Naive thymus-derived CD4-positive, alpha-beta T cell (primary cell): ENCODE data around the gene ACSS3. TPM values are rescaled to one million over a fixed set of nuclear protein-coding genes. Genes with fewer than 3 reads are reported as not detected.

ENCODE experiments used
- ATAC-seq: fragments of 150-1000 bp; cut with Tn5 transposase; 2 replicates; pipeline ENCODE4 v1.10.0; 2021; ENCODE audit warnings: mild to moderate bottlenecking, moderate library complexity
- CTCF ChIA-PET: fragments of 350-600 bp; sonication (Branson Sonifier 250); formaldehyde crosslinking; loops from one replicate; lab custom pipeline; 2021; ENCODE audit warnings: antibody characterized with exemption; lab: Charles Lee
- POLR2A ChIA-PET: fragments of 350-600 bp; sonication (Branson Sonifier 250); formaldehyde crosslinking; loops from one replicate; lab custom pipeline; 2021; ENCODE audit warnings: antibody characterized with exemption, inconsistent platforms; lab: Charles Lee
- DNase-seq, 9 donors: peaks; one replicate each; pipeline versions ENCODE4 v3.0.0 to v3.0.0-alpha.2; 2020 to 2022; ENCODE audit warnings: mixed read lengths in 1 of 9
- H3K27ac ChIP-seq: one replicate; pipeline ENCODE4 v1.7.0; 2013; ENCODE audit warnings: mild to moderate bottlenecking, low read depth, low read length, moderate library complexity
- H3K27me3 ChIP-seq, 2 donors: one replicate each; pipeline ENCODE4 v1.7.0; 2013; ENCODE audit warnings: low read length in 2 of 2, mild to moderate bottlenecking in 2 of 2, moderate library complexity in 2 of 2; ENCODE audit not compliant: control insufficient read depth in 2 of 2, insufficient read depth in 2 of 2
- H3K36me3 ChIP-seq, 3 experiments: 1 replicate in 2 of 3; 2 replicates in 1 of 3; pipeline ENCODE4 v1.7.0; 2013; ENCODE audit warnings: low read length in 3 of 3, mild to moderate bottlenecking in 3 of 3, moderate library complexity in 1 of 3; ENCODE audit not compliant: insufficient read depth in 3 of 3, control insufficient read depth in 2 of 3
- H3K4me1 ChIP-seq, 2 donors: one replicate each; pipeline ENCODE4 v1.7.0; 2013; ENCODE audit warnings: low read length in 2 of 2, mild to moderate bottlenecking in 2 of 2, moderate library complexity in 1 of 2; ENCODE audit not compliant: control insufficient read depth in 2 of 2, insufficient read depth in 2 of 2
- H3K4me3 ChIP-seq: 2 replicates; pipeline ENCODE4 v1.7.0; 2013; ENCODE audit warnings: mild to moderate bottlenecking, low read length
- H3K9me3 ChIP-seq, 3 experiments: 1 replicate in 2 of 3; 2 replicates in 1 of 3; pipeline ENCODE4 v1.7.0; 2013; ENCODE audit warnings: low read length in 3 of 3; ENCODE audit not compliant: control insufficient read depth in 2 of 3
- H3K27ac Mint-ChIP-seq, 9 donors: one replicate each; pipeline ENCODE4 v1.8.0; 2020 to 2022; ENCODE audit warnings: mixed read lengths in 9 of 9, mild to moderate bottlenecking in 8 of 9, moderate library complexity in 5 of 9, inconsistent platforms in 2 of 9
- H3K27me3 Mint-ChIP-seq, 5 donors: one replicate each; pipeline ENCODE4 v1.8.0; 2021 to 2022; ENCODE audit warnings: mixed read lengths in 5 of 5, mild to moderate bottlenecking in 1 of 5
- H3K36me3 Mint-ChIP-seq, 5 donors: one replicate each; pipeline ENCODE4 v1.8.0; 2020 to 2022; ENCODE audit warnings: mixed read lengths in 5 of 5, mild to moderate bottlenecking in 3 of 5, inconsistent platforms in 1 of 5
- H3K4me1 Mint-ChIP-seq, 7 donors: one replicate each; pipeline ENCODE4 v1.8.0; 2020 to 2022; ENCODE audit warnings: mixed read lengths in 7 of 7, mild to moderate bottlenecking in 3 of 7, inconsistent platforms in 1 of 7
- H3K4me3 Mint-ChIP-seq, 10 donors: one replicate each; pipeline ENCODE4 v1.8.0; 2020 to 2022; ENCODE audit warnings: mild to moderate bottlenecking in 10 of 10, mixed read lengths in 10 of 10, moderate library complexity in 6 of 10, inconsistent platforms in 2 of 10
- H3K9me3 Mint-ChIP-seq, 11 donors: one replicate each; pipeline ENCODE4 v1.8.0; 2020 to 2022; ENCODE audit warnings: mixed read lengths in 11 of 11, mild to moderate bottlenecking in 4 of 11, inconsistent platforms in 1 of 11, moderate library complexity in 1 of 11
- intact Hi-C, 2 donors: fragments of 100-400 bp; cut with micrococcal nuclease; formaldehyde crosslinking; loops; one replicate each; pipeline ENCODE4 v1.15.1; 2023
- polyA plus RNA-seq, 2 donors: library from polyadenylated mRNA; unstranded; fragments of 300-500 nt; fragmentation: Illumina TruSeq; gene quantifications; one replicate each; pipeline ENCODE4 v1.2.3, GENCODE V29; 2021
- total RNA-seq, 6 experiments: library from RNA in 5 of 6; stranded (reverse) in 5 of 6; gene quantifications; 1 replicate in 5 of 6; 2 replicates in 1 of 6; pipeline ENCODE4 v1.2.3 and lab custom pipeline; 2021 to 2026

The ACSS3 gene
- total and polyA plus RNA-seq, 7 experiments from 2014 or later, result 0.49 TPM; not detected in 6

DNA sequence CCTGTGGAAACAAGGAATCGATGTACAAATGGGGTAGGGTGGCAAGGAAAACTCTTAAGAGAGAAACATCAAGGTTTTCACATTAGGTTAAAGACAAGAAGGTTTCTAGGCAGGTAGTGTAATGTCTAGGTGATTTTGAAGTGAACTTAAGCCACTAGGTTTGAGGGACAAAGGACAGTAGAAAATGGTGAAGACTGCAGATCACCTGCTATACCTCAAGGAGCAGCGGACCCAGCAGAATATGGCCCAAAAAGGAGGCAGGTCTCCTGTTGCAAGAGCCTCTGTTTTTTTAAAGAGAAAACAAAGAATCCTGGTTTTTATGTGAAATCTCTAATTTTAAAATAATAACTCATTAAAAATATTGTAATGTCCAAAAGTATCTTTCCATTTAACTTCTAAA is 178.1 kb downstream of the ACSS3 start:
- no peaks in the 10 kb centered on the region for H3K36me3 Mint-ChIP-seq
- no peak overlapping the region for H3K27ac Mint-ChIP-seq
- H3K27ac ChIP-seq, result no peak overlapping the region
- H3K4me1 Mint-ChIP-seq, result no peaks in the 10 kb centered on the region
- ChIA-PET CTCF (no interaction called here), POLR2A (no interaction called here)
- no peaks in the 10 kb centered on the region for H3K27me3 ChIP-seq
- H3K36me3 ChIP-seq, result no peaks in the 10 kb centered on the region
- no peak for DNase-seq
- no peaks in the 10 kb centered on the region for H3K4me1 ChIP-seq
- ATAC-seq, result no peak
- no peaks in the 10 kb centered on the region for H3K27me3 Mint-ChIP-seq
- no peak overlapping the region for H3K4me3 ChIP-seq
- peaks cover 0 to 3% (median 0%) of the 10 kb centered on the region in 3 experiments for H3K9me3 ChIP-seq
- no peak overlapping the region for H3K4me3 Mint-ChIP-seq
- H3K9me3 Mint-ChIP-seq, result peaks cover 0 to 3% (median 0%) of the 10 kb centered on the region in 11 donors
- intact Hi-C loops, result no loop called here

DNA sequence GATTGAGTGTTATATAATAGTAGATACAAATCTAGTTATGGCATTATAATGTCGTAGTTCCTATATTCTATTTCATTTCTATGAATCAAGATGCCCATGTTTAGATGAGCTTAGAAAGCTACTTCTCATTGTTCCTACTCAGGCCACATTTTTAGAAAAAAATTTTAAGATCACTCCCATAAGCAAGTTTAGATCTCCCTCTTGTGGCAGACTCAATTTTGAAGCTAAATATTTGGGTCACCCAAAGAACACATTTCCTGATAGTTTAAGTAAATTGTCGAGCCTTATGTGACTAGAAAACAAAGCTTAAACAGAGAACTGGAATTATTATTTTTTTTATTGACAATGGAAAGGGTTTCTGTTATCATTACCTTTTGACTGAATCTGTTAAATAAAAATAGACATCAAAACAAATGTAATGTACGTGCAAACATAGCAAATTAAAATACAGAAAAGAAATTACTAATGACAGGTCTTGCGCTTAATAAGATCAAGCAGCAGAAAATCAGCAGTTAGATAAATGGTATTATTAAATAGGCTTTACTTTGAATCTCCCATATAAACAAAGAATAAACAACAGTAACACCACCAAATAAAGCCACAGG is 180.2 kb downstream of the ACSS3 start:
- Mint-ChIP-seq H3K27ac (no peak overlapping the region), H3K9me3 (peaks cover 0 to 3% (median 0%) of the 10 kb centered on the region in 11 donors), H3K4me3 (no peak overlapping the region), H3K36me3 (no peaks in the 10 kb centered on the region), H3K27me3 (no peaks in the 10 kb centered on the region), H3K4me1 (no peaks in the 10 kb centered on the region)
- ATAC-seq (no peak), DNase-seq (no peak)
- ChIA-PET POLR2A (no interaction called here), CTCF (no interaction called here)
- Histone ChIP-seq H3K27me3 (no peaks in the 10 kb centered on the region), H3K27ac (no peak overlapping the region), H3K9me3 (peaks cover 0 to 3% (median 0%) of the 10 kb centered on the region in 3 experiments), H3K4me1 (no peaks in the 10 kb centered on the region), H3K4me3 (no peak overlapping the region), H3K36me3 (no peaks in the 10 kb centered on the region)
- intact Hi-C loops, result no loop called here

DNA sequence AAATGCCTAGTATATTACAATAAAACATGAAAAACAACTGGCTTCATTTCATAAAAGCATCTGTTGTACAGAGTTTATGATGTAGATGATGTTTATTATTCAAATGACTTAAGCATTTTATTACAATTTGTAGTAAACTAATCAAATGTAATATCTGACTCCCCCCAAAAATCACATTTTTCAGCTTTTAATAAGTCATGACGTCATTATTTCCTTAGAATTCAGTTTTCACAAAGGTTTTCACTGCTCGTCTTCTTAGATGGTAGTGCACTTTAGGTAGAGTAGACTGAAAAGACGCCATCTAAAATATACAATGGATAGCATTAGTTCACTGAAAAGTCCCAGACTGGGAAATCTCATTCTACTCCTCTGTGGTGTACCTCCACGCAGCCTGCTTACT is 181.5 kb downstream of the ACSS3 start:
- DNase-seq (no peak), ATAC-seq (no peak)
- H3K4me3 Mint-ChIP-seq, result no peak overlapping the region
- Histone ChIP-seq H3K36me3 (no peaks in the 10 kb centered on the region), H3K9me3 (peaks cover 0 to 3% (median 0%) of the 10 kb centered on the region in 3 experiments), H3K27me3 (no peaks in the 10 kb centered on the region), H3K27ac (no peak overlapping the region), H3K4me3 (no peak overlapping the region), H3K4me1 (no peaks in the 10 kb centered on the region)
- no peak overlapping the region for H3K27ac Mint-ChIP-seq
- H3K27me3 Mint-ChIP-seq, result no peaks in the 10 kb centered on the region
- ChIA-PET POLR2A (no interaction called here), CTCF (no interaction called here)
- no peaks in the 10 kb centered on the region for H3K36me3 Mint-ChIP-seq
- H3K4me1 Mint-ChIP-seq, result peaks cover 0 to 2% (median 0%) of the 10 kb centered on the region in 7 donors
- intact Hi-C loops, result no loop called here
- peaks cover 0 to 5% (median 0%) of the 10 kb centered on the region in 11 donors for H3K9me3 Mint-ChIP-seq

DNA sequence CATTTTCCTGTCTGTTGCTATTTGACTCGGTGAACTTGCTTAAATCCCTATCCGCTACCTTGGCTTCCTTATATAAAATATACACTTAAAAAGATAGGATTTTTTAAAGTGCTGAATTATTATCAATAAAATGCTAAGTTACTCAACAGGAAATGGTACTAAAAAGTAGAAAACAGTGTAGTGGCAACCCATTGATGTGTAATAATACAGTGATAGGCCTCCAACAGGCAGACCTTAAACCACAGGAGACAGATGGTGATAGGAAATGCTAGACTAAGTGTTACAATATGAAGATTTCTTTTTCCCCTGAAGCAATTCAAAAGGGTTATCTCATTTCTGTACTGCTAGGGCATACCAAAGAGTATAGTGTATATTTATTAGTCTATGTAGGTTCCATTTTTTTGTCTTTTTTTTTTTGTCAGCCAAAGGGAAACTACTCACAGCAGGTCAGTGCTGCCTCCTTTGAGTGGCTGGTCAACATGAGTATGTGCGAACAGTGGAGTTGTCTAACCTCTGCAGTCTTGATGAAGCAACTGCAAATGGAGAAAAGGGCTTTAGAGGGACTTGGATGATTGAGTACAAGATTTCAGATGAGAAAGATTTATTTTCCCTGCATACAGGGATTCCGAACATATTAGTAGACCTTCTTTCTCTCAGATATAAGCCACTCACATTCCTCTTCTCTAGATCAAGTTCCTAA is 183.8 kb downstream of the ACSS3 start:
- H3K9me3 Mint-ChIP-seq, result peaks cover 0 to 5% (median 0%) of the 10 kb centered on the region in 11 donors
- Histone ChIP-seq H3K9me3 (peaks cover 0 to 3% (median 0%) of the 10 kb centered on the region in 3 experiments), H3K36me3 (no peaks in the 10 kb centered on the region), H3K4me1 (no peaks in the 10 kb centered on the region), H3K4me3 (no peak overlapping the region), H3K27ac (no peak overlapping the region), H3K27me3 (no peaks in the 10 kb centered on the region)
- H3K27me3 Mint-ChIP-seq, result no peaks in the 10 kb centered on the region
- ATAC-seq (no peak), DNase-seq (no peak)
- intact Hi-C loops, result no loop called here
- no peak overlapping the region for H3K4me3 Mint-ChIP-seq
- H3K4me1 Mint-ChIP-seq, result peaks cover 0 to 2% (median 0%) of the 10 kb centered on the region in 7 donors
- H3K27ac Mint-ChIP-seq, result no peak overlapping the region
- CTCF ChIA-PET, result no interaction called here
- POLR2A ChIA-PET, result no interaction called here
- H3K36me3 Mint-ChIP-seq, result no peaks in the 10 kb centered on the region

DNA sequence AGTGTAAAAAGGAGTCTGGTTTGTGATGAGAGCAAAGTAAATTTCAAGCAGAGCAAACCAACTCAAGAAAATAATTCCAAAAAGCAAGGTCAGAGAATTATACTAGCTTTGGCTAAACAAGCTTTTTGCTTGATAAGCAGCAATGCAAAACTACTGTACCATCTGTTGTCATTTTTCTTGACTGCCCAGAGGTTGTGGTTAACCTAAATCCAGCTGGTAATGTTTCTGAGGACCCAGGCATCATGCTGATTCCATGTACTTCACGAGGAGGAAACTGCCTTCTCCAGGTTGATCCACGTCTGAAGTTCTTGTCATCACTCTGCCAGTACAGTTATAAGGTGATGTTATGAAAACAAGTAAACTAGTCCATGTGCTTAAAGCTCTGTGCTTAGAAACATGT is 185.2 kb downstream of the ACSS3 start:
- no peak overlapping the region for H3K27ac Mint-ChIP-seq
- H3K36me3 ChIP-seq, result no peaks in the 10 kb centered on the region

DNA sequence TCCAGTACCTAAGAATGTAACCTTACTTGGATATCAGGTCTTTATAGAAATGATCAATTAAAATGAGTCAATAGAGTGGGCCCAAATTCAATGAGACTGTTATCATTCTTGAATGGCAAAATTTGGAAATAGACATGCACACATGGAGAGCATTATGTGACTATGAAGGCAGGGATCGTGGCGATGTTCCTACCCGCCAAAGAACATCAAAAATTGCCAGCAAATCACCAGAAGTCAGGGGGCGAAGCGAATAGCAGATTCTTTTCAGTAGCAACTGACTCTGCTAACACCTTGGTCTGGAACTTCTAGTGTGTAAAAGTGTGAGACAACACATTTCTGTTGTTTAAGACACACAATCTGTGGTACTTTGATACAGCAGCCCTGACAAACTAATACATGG is 192.5 kb downstream of the ACSS3 start:
- CTCF ChIA-PET, result no interaction called here
- H3K27me3 ChIP-seq, result no peaks in the 10 kb centered on the region
- intact Hi-C loops, result no loop called here
- Mint-ChIP-seq H3K9me3 (peaks cover 0 to 3% (median 0%) of the 10 kb centered on the region in 11 donors), H3K4me1 (no peaks in the 10 kb centered on the region), H3K27me3 (no peaks in the 10 kb centered on the region), H3K27ac (no peak overlapping the region), H3K4me3 (no peak overlapping the region), H3K36me3 (no peaks in the 10 kb centered on the region)
- H3K9me3 ChIP-seq, result no peaks in the 10 kb centered on the region
- no peaks in the 10 kb centered on the region for H3K4me1 ChIP-seq
- no peak overlapping the region for H3K27ac ChIP-seq
- ATAC-seq (no peak), DNase-seq (no peak)
- no peak overlapping the region for H3K4me3 ChIP-seq
- H3K36me3 ChIP-seq, result no peaks in the 10 kb centered on the region
- POLR2A ChIA-PET, result no interaction called here

More for the DNA sequence above, 185.2 kb downstream of the ACSS3 start:
- Histone ChIP-seq H3K4me1 (no peaks in the 10 kb centered on the region), H3K4me3 (no peak overlapping the region), H3K27me3 (no peaks in the 10 kb centered on the region), H3K27ac (no peak overlapping the region), H3K9me3 (peaks cover 0 to 3% (median 0%) of the 10 kb centered on the region in 3 experiments)
- intact Hi-C loops, result no loop called here
- CTCF ChIA-PET, result no interaction called here
- no peaks in the 10 kb centered on the region for H3K36me3 Mint-ChIP-seq
- peaks cover 0 to 5% (median 0%) of the 10 kb centered on the region in 11 donors for H3K9me3 Mint-ChIP-seq
- ATAC-seq, result no peak
- DNase-seq, result no peak
- H3K4me3 Mint-ChIP-seq, result no peak overlapping the region
- H3K27me3 Mint-ChIP-seq, result no peaks in the 10 kb centered on the region
- peaks cover 0 to 2% (median 0%) of the 10 kb centered on the region in 7 donors for H3K4me1 Mint-ChIP-seq
- POLR2A ChIA-PET, result no interaction called here
